Muscle of arm (tissue), 12 donors: ENCODE results near the gene PMPCB. TPM values are rescaled to one million over a fixed set of nuclear protein-coding genes. Genes with fewer than 3 reads are reported as not detected.

Experiments used
- DNase-seq: peaks from one replicate; pipeline ENCODE4 v3.0.0-alpha.2; 2013
- polyA plus RNA-seq, 12 donors: library from polyadenylated mRNA; unstranded; fragments of 120-200 nt; gene quantifications; one replicate each; pipeline ENCODE4 v1.2.1, GENCODE V29; 2013; ENCODE audit not compliant: insufficient read length in 12 of 12

The PMPCB gene
- polyA plus RNA-seq, 12 donors = 32.1 to 70.9 (median 64.4) TPM; not detected in 1

- DNase-seq = no peak
Measured at GRCh38 chr7:103307503-103308231, 10.4 kb downstream of the PMPCB start.

- no peak for DNase-seq
Measured at GRCh38 chr7:103314852-103315251, 17.6 kb downstream of the PMPCB start.

GRCh38 chr7:103316380-103316941 is 19.2 kb downstream of the PMPCB start:
- DNase-seq = no peak

- DNase-seq = no peak
Measured at GRCh38 chr7:103317009-103317408, 19.8 kb downstream of the PMPCB start.

- no peak for DNase-seq
Measured at GRCh38 chr7:103325744-103326143, 28.5 kb downstream of the PMPCB start.

- no peak for DNase-seq
Measured at GRCh38 chr7:103336761-103337160, 39.5 kb downstream of the PMPCB start.

GRCh38 chr7:103338864-103339263 is 41.6 kb downstream of the PMPCB start:
- no peak for DNase-seq

- no peak for DNase-seq
Measured at GRCh38 chr7:103341466-103341865, 44.2 kb downstream of the PMPCB start.

- no peak for DNase-seq
Measured at GRCh38 chr7:103343332-103343731, 46.1 kb downstream of the PMPCB start.

GRCh38 chr7:103343758-103344452 is 46.7 kb downstream of the PMPCB start:
- DNase-seq = peak; percentile 35

GRCh38 chr7:103344453-103345149 is 47.4 kb downstream of the PMPCB start, which contains the start of gene DNAJC2:
Gene DNAJC2 (minus strand): TSS chr7:103344767. CDS start chr7:103344622, 145 bp downstream.
- DNase-seq = peak; percentile 91

GRCh38 chr7:103346396-103346795 is 49.2 kb downstream of the PMPCB start:
- no peak for DNase-seq

GRCh38 chr7:103347507-103348267 is 50.5 kb downstream of the PMPCB start, which contains the start of gene PSMC2:
Gene PSMC2 (plus strand): TSS chr7:103347643. CDS start chr7:103347712, 69 bp downstream.
- peak; percentile 94 for DNase-seq

- DNase-seq = no peak
Measured at GRCh38 chr7:103348452-103348851, 51.2 kb downstream of the PMPCB start.

GRCh38 chr7:103348959-103349358 is 51.7 kb downstream of the PMPCB start:
- DNase-seq = no peak

GRCh38 chr7:103349805-103350204 is 52.6 kb downstream of the PMPCB start:
- no peak for DNase-seq

Other genes with a start within 250 kb of the PMPCB start
- 1 to 10 TPM in 1 of 12 donors, under 1 TPM in 9, not detected in 2; 0.46 to 1.3 (median 0.76) TPM for gene FBXL13, start 222.6 kb upstream of the PMPCB start, polyA plus RNA-seq
- gene ARMC10, start 222.3 kb upstream of the PMPCB start, polyA plus RNA-seq = 10 to 100 TPM in 11 of 12 donors, not detected in 1; 19.9 to 35.0 (median 25.1) TPM
- 10 to 100 TPM in 11 of 12 donors, not detected in 1; 12.0 to 30.9 (median 16.8) TPM for gene NAPEPLD, start 148.3 kb upstream of the PMPCB start, polyA plus RNA-seq
- 10 to 100 TPM in 11 of 12 donors, not detected in 1; 28.6 to 64.9 (median 37.6) TPM for gene DNAJC2, start 47.3 kb downstream of the PMPCB start, polyA plus RNA-seq
- 100 to 1,000 TPM in 6 of 12 donors, 10 to 100 TPM in 5, not detected in 1; 20.8 to 110 (median 101) TPM for gene PSMC2, start 50.2 kb downstream of the PMPCB start, polyA plus RNA-seq
- gene SLC26A5, start 148.8 kb downstream of the PMPCB start, polyA plus RNA-seq = under 1 TPM in 5 of 12 donors, not detected in 7; 0.30 to 0.49 (median 0.44) TPM